ENCODE results near the gene MLLT3. TPM values are rescaled to one million over a fixed set of nuclear protein-coding genes. Genes with fewer than 3 reads are reported as not detected.

Gene MLLT3
- total and polyA plus RNA-seq, 2 donors, result 21.8 to 46.2 TPM

DNA sequence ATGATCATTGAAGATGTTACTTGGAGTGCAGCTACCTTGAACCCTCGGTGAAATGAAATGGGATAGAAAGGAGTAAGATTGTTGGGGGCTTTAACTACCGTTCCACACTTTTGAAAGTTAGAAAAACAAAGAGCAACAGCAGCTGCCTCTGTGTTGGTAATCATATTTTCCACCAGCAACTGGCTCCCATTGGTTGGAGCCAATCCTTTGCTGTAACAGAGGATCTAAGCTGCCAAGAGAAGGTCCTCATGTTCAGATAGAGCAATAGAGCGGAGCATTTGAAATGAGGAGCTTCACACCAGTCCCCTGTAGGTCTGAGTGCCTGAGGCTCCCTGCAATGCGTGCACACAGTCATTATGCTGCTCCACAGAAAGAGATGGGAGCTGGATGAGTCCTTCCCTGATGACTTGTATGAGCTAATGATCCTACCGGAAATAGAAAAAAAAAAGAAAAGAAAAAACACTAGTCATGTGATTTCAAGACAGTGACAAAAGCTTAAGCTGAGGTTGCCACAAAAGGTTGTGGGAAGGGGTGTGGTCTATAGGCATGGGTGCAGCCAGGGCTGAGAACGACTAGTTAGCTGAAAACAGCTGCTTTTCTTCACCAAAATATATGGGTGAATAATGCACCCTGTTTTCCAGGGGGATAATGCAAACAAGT, 300.7 kb downstream of the MLLT3 start:
- H3K27ac ChIP-seq (ENCODE audit: low read depth in 1 of 2, low read length in 1 of 2), result no peak overlapping the region
- no peak overlapping the region for H3K4me3 ChIP-seq (ENCODE audit: low read length in 2 of 2)
- H3K9me3 ChIP-seq (ENCODE audit: control insufficient read depth in 2 of 2, insufficient read depth in 1 of 2, low read length in 1 of 2), result no peaks in the 10 kb centered on the region
- H3K36me3 ChIP-seq (ENCODE audit: control insufficient read depth in 2 of 2, insufficient read depth in 2 of 2, low read length in 1 of 2), result no peaks in the 10 kb centered on the region
- no peaks in the 10 kb centered on the region for H3K27me3 ChIP-seq (ENCODE audit: control insufficient read depth in 2 of 2, insufficient read depth in 1 of 2, low read length in 1 of 2)
- H3K4me1 ChIP-seq (ENCODE audit: control insufficient read depth in 2 of 2, insufficient read depth in 2 of 2, low read length in 2 of 2), result peaks cover 0 to 13% of the 10 kb centered on the region in 2 donors
- DNase-seq (ENCODE audit: low read depth in 6 of 9, low spot score in 9 of 9), result peak in 8 of 9 donors; percentile 9 to 79 (median 28)
- 80% methylated on average over 6 of the region's 6 CpGs for WGBS

DNA sequence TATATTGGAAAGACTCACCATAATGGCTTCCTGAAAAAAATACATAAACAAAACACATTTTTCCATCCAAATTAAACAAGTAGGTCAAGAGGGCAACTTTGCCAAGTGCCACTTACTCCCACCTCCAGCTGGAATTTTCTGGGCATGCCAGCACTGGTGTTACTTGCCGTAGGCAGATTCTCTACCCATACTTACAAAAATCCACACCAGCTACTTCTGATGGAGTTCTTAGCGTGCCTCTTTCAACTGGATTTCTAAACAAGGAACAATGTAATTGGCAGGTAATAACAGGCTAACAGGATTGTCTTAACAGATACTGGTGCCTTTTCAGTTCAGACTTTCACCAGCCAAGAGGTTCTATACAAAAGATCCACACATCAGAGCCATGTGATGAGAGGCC, 301.4 kb downstream of the MLLT3 start:
- no peaks in the 10 kb centered on the region for H3K36me3 ChIP-seq (ENCODE audit: control insufficient read depth in 2 of 2, insufficient read depth in 2 of 2, low read length in 1 of 2)
- no peaks in the 10 kb centered on the region for H3K9me3 ChIP-seq (ENCODE audit: control insufficient read depth in 2 of 2, insufficient read depth in 1 of 2, low read length in 1 of 2)
- H3K27ac ChIP-seq (ENCODE audit: low read depth in 1 of 2, low read length in 1 of 2), result no peak overlapping the region
- DNase-seq (ENCODE audit: low read depth in 6 of 9, low spot score in 9 of 9), result no peak
- WGBS, result 76% methylated on average over 2 of the region's 2 CpGs
- peaks cover 0 to 13% of the 10 kb centered on the region in 2 donors for H3K4me1 ChIP-seq (ENCODE audit: control insufficient read depth in 2 of 2, insufficient read depth in 2 of 2, low read length in 2 of 2)
- H3K4me3 ChIP-seq (ENCODE audit: low read length in 2 of 2), result no peak overlapping the region
- H3K27me3 ChIP-seq (ENCODE audit: control insufficient read depth in 2 of 2, insufficient read depth in 1 of 2, low read length in 1 of 2), result no peaks in the 10 kb centered on the region

DNA sequence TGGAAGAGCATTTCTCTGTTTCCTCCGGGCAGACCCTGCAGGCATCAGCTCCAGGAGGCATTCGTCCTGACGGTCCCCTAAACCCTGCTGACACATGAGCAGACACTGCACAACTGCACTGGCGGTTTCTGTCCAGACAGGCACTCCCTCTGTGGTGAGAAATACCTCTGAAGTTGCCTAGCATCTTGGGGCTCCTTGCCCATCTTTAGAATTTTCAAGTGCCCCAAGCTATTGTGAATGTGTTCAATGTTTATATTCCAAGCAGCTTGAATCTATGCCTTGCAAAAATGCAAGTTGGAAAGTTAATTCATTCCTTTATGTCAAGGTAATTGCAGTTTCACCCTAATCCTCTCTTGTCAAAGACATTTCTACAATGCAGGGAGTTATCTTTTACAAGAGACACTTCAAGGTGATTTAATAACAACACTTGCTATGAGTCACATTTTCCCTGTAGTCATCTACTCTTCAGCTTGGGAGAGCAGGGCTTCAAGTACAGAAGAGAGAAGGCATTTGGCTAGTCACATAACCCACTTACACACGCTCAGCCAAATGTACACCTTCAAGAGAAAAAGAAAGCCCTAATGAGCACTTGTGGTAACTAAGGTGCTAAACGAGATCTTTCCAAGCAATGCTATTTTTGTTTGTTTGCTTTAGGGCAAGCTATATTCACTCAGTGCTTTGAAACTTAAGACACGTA, 302.5 kb downstream of the MLLT3 start:
- H3K36me3 ChIP-seq (ENCODE audit: control insufficient read depth in 2 of 2, insufficient read depth in 2 of 2, low read length in 1 of 2), result no peaks in the 10 kb centered on the region
- H3K27ac ChIP-seq (ENCODE audit: low read depth in 1 of 2, low read length in 1 of 2), result no peak overlapping the region
- H3K4me3 ChIP-seq (ENCODE audit: low read length in 2 of 2), result no peak overlapping the region
- WGBS, result 87% methylated on average over 7 of the region's 7 CpGs
- H3K27me3 ChIP-seq (ENCODE audit: control insufficient read depth in 2 of 2, insufficient read depth in 1 of 2, low read length in 1 of 2), result no peaks in the 10 kb centered on the region
- peaks cover 0 to 17% of the 10 kb centered on the region in 2 donors for H3K4me1 ChIP-seq (ENCODE audit: control insufficient read depth in 2 of 2, insufficient read depth in 2 of 2, low read length in 2 of 2)
- peak in 3 of 9 donors; percentile 7 to 45 (median 10) for DNase-seq (ENCODE audit: low read depth in 6 of 9, low spot score in 9 of 9)
- H3K9me3 ChIP-seq (ENCODE audit: control insufficient read depth in 2 of 2, insufficient read depth in 1 of 2, low read length in 1 of 2), result no peaks in the 10 kb centered on the region

DNA sequence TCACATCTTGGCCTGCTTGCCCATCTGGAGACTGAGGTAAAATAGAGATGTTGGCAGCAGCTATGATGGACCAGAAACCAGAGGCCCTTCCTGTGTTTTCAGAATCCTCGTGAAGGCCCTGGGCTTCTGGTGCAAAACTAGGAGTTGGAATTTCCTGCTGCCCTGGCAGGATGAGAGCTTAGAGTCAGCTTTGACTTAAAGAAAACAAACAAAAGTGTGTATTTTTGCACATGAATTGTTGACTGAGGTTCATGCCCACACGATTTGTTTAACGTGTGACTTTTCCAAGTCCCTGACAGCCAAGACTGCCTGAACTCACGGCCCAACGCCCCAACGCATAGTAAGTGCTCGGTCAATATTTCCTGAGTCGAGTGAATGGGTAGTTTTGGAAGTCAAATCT, 303.1 kb downstream of the MLLT3 start:
- Histone ChIP-seq H3K9me3 (ENCODE audit: control insufficient read depth in 2 of 2, insufficient read depth in 1 of 2, low read length in 1 of 2) (no peaks in the 10 kb centered on the region), H3K27me3 (ENCODE audit: control insufficient read depth in 2 of 2, insufficient read depth in 1 of 2, low read length in 1 of 2) (no peaks in the 10 kb centered on the region), H3K27ac (ENCODE audit: low read depth in 1 of 2, low read length in 1 of 2) (no peak overlapping the region), H3K4me1 (ENCODE audit: control insufficient read depth in 2 of 2, insufficient read depth in 2 of 2, low read length in 2 of 2) (peaks cover 0 to 19% of the 10 kb centered on the region in 2 donors), H3K4me3 (ENCODE audit: low read length in 2 of 2) (no peak overlapping the region), H3K36me3 (ENCODE audit: control insufficient read depth in 2 of 2, insufficient read depth in 2 of 2, low read length in 1 of 2) (no peaks in the 10 kb centered on the region)
- 96% methylated on average over 8 of the region's 8 CpGs for WGBS
- DNase-seq (ENCODE audit: low read depth in 6 of 9, low spot score in 9 of 9), result no peak

DNA sequence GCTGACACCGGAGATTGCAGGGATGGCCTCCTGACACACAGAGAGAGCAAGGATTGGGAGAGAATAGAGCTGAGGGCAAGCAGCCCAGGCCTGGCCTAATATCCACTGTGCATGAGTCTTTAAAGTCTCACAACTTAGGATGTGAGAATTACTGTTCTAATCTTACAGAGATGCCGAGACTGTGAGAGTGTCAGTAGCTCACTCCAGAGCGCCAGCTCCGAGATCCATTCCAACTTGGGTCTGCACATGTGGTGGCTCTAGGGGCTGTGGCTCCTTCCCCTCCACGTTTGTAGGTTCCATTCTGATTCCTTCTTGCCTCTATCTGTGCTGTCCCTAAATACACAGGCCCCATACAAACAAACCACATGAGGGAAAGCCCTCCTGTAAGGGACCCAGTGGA, 304.6 kb downstream of the MLLT3 start:
- Histone ChIP-seq H3K4me3 (ENCODE audit: low read length in 2 of 2) (no peak overlapping the region), H3K4me1 (ENCODE audit: control insufficient read depth in 2 of 2, insufficient read depth in 2 of 2, low read length in 2 of 2) (peaks cover 0 to 19% of the 10 kb centered on the region in 2 donors), H3K9me3 (ENCODE audit: control insufficient read depth in 2 of 2, insufficient read depth in 1 of 2, low read length in 1 of 2) (no peaks in the 10 kb centered on the region), H3K36me3 (ENCODE audit: control insufficient read depth in 2 of 2, insufficient read depth in 2 of 2, low read length in 1 of 2) (no peaks in the 10 kb centered on the region), H3K27me3 (ENCODE audit: control insufficient read depth in 2 of 2, insufficient read depth in 1 of 2, low read length in 1 of 2) (no peaks in the 10 kb centered on the region), H3K27ac (ENCODE audit: low read depth in 1 of 2, low read length in 1 of 2) (no peak overlapping the region)
- no peak for DNase-seq (ENCODE audit: low read depth in 6 of 9, low spot score in 9 of 9)
- WGBS, result 93% methylated on average over 5 of the region's 5 CpGs

DNA sequence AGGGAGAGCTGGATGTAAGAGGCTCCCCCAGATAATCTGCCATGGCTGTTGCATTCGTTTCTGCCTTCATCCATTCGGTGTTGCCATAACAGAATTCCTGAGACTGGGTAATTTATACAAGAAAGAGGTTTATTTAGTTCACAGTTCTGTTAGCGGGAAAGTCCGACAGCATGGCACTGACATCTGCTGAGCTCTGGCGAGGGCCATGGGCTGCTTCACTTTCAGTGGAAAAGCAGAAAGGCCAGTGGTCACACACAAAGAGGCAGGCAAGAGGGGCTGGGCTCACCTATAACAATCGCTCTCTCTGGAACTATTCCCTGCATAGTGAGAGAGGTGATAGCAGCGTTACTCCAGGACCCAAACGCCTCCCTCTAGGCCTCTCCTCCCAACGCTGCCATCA, 305.9 kb downstream of the MLLT3 start:
- no peak for DNase-seq (ENCODE audit: low read depth in 6 of 9, low spot score in 9 of 9)
- H3K36me3 ChIP-seq (ENCODE audit: control insufficient read depth in 2 of 2, insufficient read depth in 2 of 2, low read length in 1 of 2), result no peaks in the 10 kb centered on the region
- H3K9me3 ChIP-seq (ENCODE audit: control insufficient read depth in 2 of 2, insufficient read depth in 1 of 2, low read length in 1 of 2), result no peaks in the 10 kb centered on the region
- H3K4me3 ChIP-seq (ENCODE audit: low read length in 2 of 2), result no peak overlapping the region
- H3K27me3 ChIP-seq (ENCODE audit: control insufficient read depth in 2 of 2, insufficient read depth in 1 of 2, low read length in 1 of 2), result no peaks in the 10 kb centered on the region
- peaks cover 0 to 11% of the 10 kb centered on the region in 2 donors for H3K4me1 ChIP-seq (ENCODE audit: control insufficient read depth in 2 of 2, insufficient read depth in 2 of 2, low read length in 2 of 2)
- H3K27ac ChIP-seq (ENCODE audit: low read depth in 1 of 2, low read length in 1 of 2), result no peak overlapping the region
- WGBS, result 86% methylated on average over 9 of the region's 9 CpGs

DNA sequence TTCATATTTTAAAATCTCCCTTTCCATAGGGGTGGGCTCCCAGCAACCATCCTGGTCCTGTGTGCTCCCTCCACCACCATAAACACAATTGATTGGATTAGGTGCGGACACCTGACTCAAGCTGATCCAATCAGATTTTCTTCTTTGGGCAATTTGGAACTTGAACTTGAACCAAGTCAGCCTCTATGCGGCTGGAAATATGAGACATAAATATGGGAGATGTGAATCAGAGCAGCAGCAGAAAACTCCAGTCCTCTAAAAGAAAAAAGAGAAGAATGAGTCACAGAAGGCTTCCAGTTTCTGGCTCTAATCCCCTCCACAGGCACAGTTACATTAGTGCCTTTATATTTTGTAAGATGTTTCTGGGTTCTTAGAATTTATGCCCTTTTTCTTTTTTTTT, 306.6 kb downstream of the MLLT3 start:
- DNase-seq (ENCODE audit: low read depth in 6 of 9, low spot score in 9 of 9), result no peak
- H3K4me3 ChIP-seq (ENCODE audit: low read length in 2 of 2), result no peak overlapping the region
- 97% methylated on average over 2 of the region's 2 CpGs for WGBS
- H3K27ac ChIP-seq (ENCODE audit: low read depth in 1 of 2, low read length in 1 of 2), result no peak overlapping the region
- H3K27me3 ChIP-seq (ENCODE audit: control insufficient read depth in 2 of 2, insufficient read depth in 1 of 2, low read length in 1 of 2), result no peaks in the 10 kb centered on the region
- H3K9me3 ChIP-seq (ENCODE audit: control insufficient read depth in 2 of 2, insufficient read depth in 1 of 2, low read length in 1 of 2), result no peaks in the 10 kb centered on the region
- H3K4me1 ChIP-seq (ENCODE audit: control insufficient read depth in 2 of 2, insufficient read depth in 2 of 2, low read length in 2 of 2), result peaks cover 0 to 10% of the 10 kb centered on the region in 2 donors
- H3K36me3 ChIP-seq (ENCODE audit: control insufficient read depth in 2 of 2, insufficient read depth in 2 of 2, low read length in 1 of 2), result no peaks in the 10 kb centered on the region

DNA sequence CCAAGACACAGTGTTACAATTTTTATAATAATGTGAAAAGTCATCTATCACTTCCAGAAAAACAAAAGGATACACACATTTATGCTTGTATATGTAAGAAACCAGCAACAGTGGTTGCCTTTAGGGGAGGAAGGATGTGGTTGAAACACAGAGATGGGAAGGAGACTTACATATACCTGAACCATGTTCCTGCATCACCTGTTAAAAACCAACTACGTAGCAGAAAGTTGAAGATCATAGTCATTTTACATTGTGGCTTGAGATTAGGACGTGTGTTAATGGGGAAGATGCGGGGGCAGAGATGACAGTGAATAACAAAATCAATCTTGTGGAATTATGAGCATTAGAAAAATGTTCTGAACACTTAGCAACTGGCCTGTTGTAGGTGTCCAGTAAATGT, 307.3 kb downstream of the MLLT3 start:
- H3K4me1 ChIP-seq (ENCODE audit: control insufficient read depth in 2 of 2, insufficient read depth in 2 of 2, low read length in 2 of 2), result peaks cover 0 to 10% of the 10 kb centered on the region in 2 donors
- 48% methylated on average over 3 of the region's 3 CpGs for WGBS
- H3K9me3 ChIP-seq (ENCODE audit: control insufficient read depth in 2 of 2, insufficient read depth in 1 of 2, low read length in 1 of 2), result no peaks in the 10 kb centered on the region
- no peak overlapping the region for H3K27ac ChIP-seq (ENCODE audit: low read depth in 1 of 2, low read length in 1 of 2)
- H3K4me3 ChIP-seq (ENCODE audit: low read length in 2 of 2), result no peak overlapping the region
- no peaks in the 10 kb centered on the region for H3K27me3 ChIP-seq (ENCODE audit: control insufficient read depth in 2 of 2, insufficient read depth in 1 of 2, low read length in 1 of 2)
- peak in 7 of 9 donors; percentile 24 to 73 (median 28) for DNase-seq (ENCODE audit: low read depth in 6 of 9, low spot score in 9 of 9)
- no peaks in the 10 kb centered on the region for H3K36me3 ChIP-seq (ENCODE audit: control insufficient read depth in 2 of 2, insufficient read depth in 2 of 2, low read length in 1 of 2)

DNA sequence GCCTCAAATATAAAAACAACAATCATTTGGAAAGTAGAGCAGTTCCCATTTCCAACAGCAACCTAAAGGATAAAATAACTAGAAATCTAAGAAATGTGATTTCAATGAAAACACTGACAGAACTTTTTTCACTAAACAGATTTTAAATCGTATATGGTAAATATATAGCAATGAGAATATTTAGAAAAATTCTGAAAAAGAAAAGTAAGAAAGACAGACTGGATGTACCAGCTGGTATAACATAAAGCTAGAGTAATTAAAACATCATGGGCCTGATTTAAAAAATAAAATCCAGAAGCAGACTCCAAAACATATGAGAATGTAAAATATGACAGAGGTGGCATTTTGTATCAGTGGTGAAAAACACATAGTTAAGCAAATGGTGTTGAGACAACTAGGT, 308.9 kb downstream of the MLLT3 start:
- Histone ChIP-seq H3K27ac (ENCODE audit: low read depth in 1 of 2, low read length in 1 of 2) (no peak overlapping the region), H3K27me3 (ENCODE audit: control insufficient read depth in 2 of 2, insufficient read depth in 1 of 2, low read length in 1 of 2) (no peaks in the 10 kb centered on the region), H3K9me3 (ENCODE audit: control insufficient read depth in 2 of 2, insufficient read depth in 1 of 2, low read length in 1 of 2) (no peaks in the 10 kb centered on the region), H3K4me1 (ENCODE audit: control insufficient read depth in 2 of 2, insufficient read depth in 2 of 2, low read length in 2 of 2) (peaks cover 0 to 6% of the 10 kb centered on the region in 2 donors), H3K36me3 (ENCODE audit: control insufficient read depth in 2 of 2, insufficient read depth in 2 of 2, low read length in 1 of 2) (no peaks in the 10 kb centered on the region), H3K4me3 (ENCODE audit: low read length in 2 of 2) (no peak overlapping the region)
- DNase-seq (ENCODE audit: low read depth in 6 of 9, low spot score in 9 of 9), result no peak
- WGBS, result 94% methylated on average over 1 of the region's 1 CpG

All from thymus (tissue), 11 donors.